Liver (tissue), 9 donors: ENCODE data around the gene NCOR2. TPM values are rescaled to one million over a fixed set of nuclear protein-coding genes. Genes with fewer than 3 reads are reported as not detected.
A peak's percentile ranks its signal among the peaks of the same experiment; 100 is the strongest.

Experiments
- DNase-seq: peaks from one replicate; pipeline ENCODE4 v3.0.0-alpha.2; 2017; ENCODE audit warnings: low spot score
- H3K27ac ChIP-seq, 2 donors: one replicate each; pipeline ENCODE4 v1.7.0; 2013; ENCODE audit warnings: inconsistent platforms in 2 of 2, low read length in 2 of 2, control low read depth in 1 of 2, low read depth in 1 of 2, mild to moderate bottlenecking in 1 of 2
- H3K27me3 ChIP-seq, 4 donors: one replicate each; pipeline versions ENCODE4 v1.6.1 to v1.7.0; 2013; ENCODE audit warnings: low read length in 3 of 4, inconsistent platforms in 1 of 4, mild to moderate bottlenecking in 1 of 4, moderate library complexity in 1 of 4; ENCODE audit not compliant: control insufficient read depth in 4 of 4, insufficient read depth in 4 of 4
- H3K36me3 ChIP-seq, 4 donors: one replicate each; pipeline versions ENCODE4 v1.6.1 to v1.7.0; 2013; ENCODE audit warnings: low read length in 3 of 4, mild to moderate bottlenecking in 3 of 4, low read depth in 1 of 4, moderate library complexity in 1 of 4; ENCODE audit not compliant: control insufficient read depth in 4 of 4, insufficient read depth in 3 of 4
- H3K4me1 ChIP-seq, 4 donors: one replicate each; pipeline versions ENCODE4 v1.6.1 to v1.7.0; 2013; ENCODE audit warnings: low read length in 3 of 4, mild to moderate bottlenecking in 3 of 4, moderate library complexity in 1 of 4; ENCODE audit not compliant: control insufficient read depth in 4 of 4, insufficient read depth in 4 of 4
- H3K4me3 ChIP-seq, 3 donors: one replicate each; pipeline versions ENCODE4 v1.6.1 to v1.7.0; 2013; ENCODE audit warnings: low read length in 3 of 3, control low read depth in 1 of 3, low read depth in 1 of 3, mild to moderate bottlenecking in 1 of 3
- H3K9ac ChIP-seq, 2 donors: one replicate each; pipeline ENCODE4 v1.7.0; 2013; ENCODE audit warnings: low read length in 2 of 2, mild to moderate bottlenecking in 2 of 2, moderate library complexity in 2 of 2, control low read depth in 1 of 2, low read depth in 1 of 2
- H3K9me3 ChIP-seq, 4 donors: one replicate each; pipeline versions ENCODE4 v1.6.1 to v1.7.0; 2013; ENCODE audit warnings: low read length in 3 of 4; ENCODE audit not compliant: control insufficient read depth in 4 of 4
- EGR1 ChIP-seq, 2 donors: IDR thresholded peaks; 2 replicates each; pipeline ENCODE4 v1.6.1; 2016 to 2018; ENCODE audit warnings: antibody characterized with exemption in 2 of 2, low read depth in 2 of 2
- FOXA1 ChIP-seq: IDR thresholded peaks from 2 replicates; pipeline ENCODE4 v1.6.1; 2016; ENCODE audit warnings: antibody characterized with exemption
- FOXA2 ChIP-seq: IDR thresholded peaks from 2 replicates; pipeline ENCODE4 v1.6.1; 2016; ENCODE audit warnings: antibody characterized with exemption
- GABPA ChIP-seq, 2 donors: IDR thresholded peaks in 1 of 2; conservative IDR thresholded peaks in 1 of 2; 2 replicates each; pipeline ENCODE4 v1.6.1; 2016; ENCODE audit warnings: antibody characterized with exemption in 2 of 2, mild to moderate bottlenecking in 1 of 2, moderate library complexity in 1 of 2
- HNF4A ChIP-seq, 2 donors: conservative IDR thresholded peaks; 2 replicates each; pipeline ENCODE4 v1.6.1; 2016; ENCODE audit warnings: antibody characterized with exemption in 2 of 2, mild to moderate bottlenecking in 2 of 2
- HNF4G ChIP-seq: IDR thresholded peaks from 2 replicates; pipeline ENCODE4 v1.6.1; 2016; ENCODE audit warnings: antibody characterized with exemption
- JUND ChIP-seq, 2 donors: IDR thresholded peaks; 2 replicates each; pipeline ENCODE4 v1.6.1; 2016; ENCODE audit warnings: antibody characterized with exemption in 2 of 2
- NR2F2 ChIP-seq: IDR thresholded peaks from 2 replicates; pipeline ENCODE4 v1.6.1; 2016; ENCODE audit warnings: antibody characterized with exemption
- RAD21 ChIP-seq, 2 donors: IDR thresholded peaks; 2 replicates each; pipeline ENCODE4 v1.6.1; 2016; ENCODE audit warnings: antibody characterized with exemption in 2 of 2, mild to moderate bottlenecking in 2 of 2
- RXRA ChIP-seq, 2 donors: IDR thresholded peaks; 2 replicates each; pipeline ENCODE4 v1.6.1; 2017 to 2018; ENCODE audit warnings: antibody characterized with exemption in 2 of 2, mild to moderate bottlenecking in 1 of 2
- SP1 ChIP-seq: IDR thresholded peaks from 2 replicates; pipeline ENCODE4 v1.6.1; 2018; ENCODE audit warnings: antibody characterized with exemption, mild to moderate bottlenecking
- TAF1 ChIP-seq: conservative IDR thresholded peaks from 2 replicates; pipeline ENCODE4 v1.6.1; 2016; ENCODE audit warnings: antibody characterized with exemption, mild to moderate bottlenecking
- whole genome bisulfite sequencing: extraction: QIAGEN DNeasy Blood & Tissue Kit; methylation state at CpG from one replicate; pipeline ENCODE4 v1.1.7; 2013; 5-methylcytosine and 5-hydroxymethylcytosine counted together
- polyA plus RNA-seq, 2 donors: library from polyadenylated mRNA; stranded (reverse) in 1 of 2; unstranded in 1 of 2; fragments of 200-250 nt in 1 of 2; fragments of >200 nt in 1 of 2; fragmentation: Nextera tagmentation in 1 of 2; extraction: Ambion mirVana in 1 of 2; gene quantifications; one replicate each; pipeline versions ENCODE4 v1.2.1 to v1.2.3, GENCODE V29; 2013 to 2015
- total RNA-seq, 2 donors: library from RNA; depleted of rRNA; stranded (reverse); fragments of >200 nt; gene quantifications; one replicate each; pipeline ENCODE4 v1.2.3, GENCODE V29; 2014
- TF ChIP-seq, protein P1 (sequence below): IDR thresholded peaks from 2 replicates; pipeline ENCODE4 v1.6.1; 2016; ENCODE audit warnings: antibody characterized with exemption
- TF ChIP-seq, protein P2 (sequence below): IDR thresholded peaks from 2 replicates; pipeline ENCODE4 v1.6.1; 2016; ENCODE audit warnings: antibody characterized with exemption
- TF ChIP-seq, protein P3 (sequence below): IDR thresholded peaks from 2 replicates; pipeline ENCODE4 v1.6.1; 2016; ENCODE audit warnings: antibody characterized with exemption, mild to moderate bottlenecking
- TF ChIP-seq, protein P4 (sequence below): IDR thresholded peaks from 2 replicates; pipeline ENCODE4 v1.6.1; 2016; ENCODE audit warnings: antibody characterized with exemption
- TF ChIP-seq, protein P5 (sequence below): fragments of 150-350 bp; IDR thresholded peaks from 2 replicates; pipeline ENCODE4 v1.5.1; 2017; ENCODE audit warnings: improper control_type of control experiment, low read depth, low read length; ENCODE audit not compliant: missing input control
- donor health status: healthy.
- donor health status: healthy.
- donor health status: healthy.
- donor health status: healthy.
- donor health status: healthy.

The NCOR2 gene
- total and polyA plus RNA-seq, 4 donors, result 7.9 to 31.6 (median 18.1) TPM

DNA sequence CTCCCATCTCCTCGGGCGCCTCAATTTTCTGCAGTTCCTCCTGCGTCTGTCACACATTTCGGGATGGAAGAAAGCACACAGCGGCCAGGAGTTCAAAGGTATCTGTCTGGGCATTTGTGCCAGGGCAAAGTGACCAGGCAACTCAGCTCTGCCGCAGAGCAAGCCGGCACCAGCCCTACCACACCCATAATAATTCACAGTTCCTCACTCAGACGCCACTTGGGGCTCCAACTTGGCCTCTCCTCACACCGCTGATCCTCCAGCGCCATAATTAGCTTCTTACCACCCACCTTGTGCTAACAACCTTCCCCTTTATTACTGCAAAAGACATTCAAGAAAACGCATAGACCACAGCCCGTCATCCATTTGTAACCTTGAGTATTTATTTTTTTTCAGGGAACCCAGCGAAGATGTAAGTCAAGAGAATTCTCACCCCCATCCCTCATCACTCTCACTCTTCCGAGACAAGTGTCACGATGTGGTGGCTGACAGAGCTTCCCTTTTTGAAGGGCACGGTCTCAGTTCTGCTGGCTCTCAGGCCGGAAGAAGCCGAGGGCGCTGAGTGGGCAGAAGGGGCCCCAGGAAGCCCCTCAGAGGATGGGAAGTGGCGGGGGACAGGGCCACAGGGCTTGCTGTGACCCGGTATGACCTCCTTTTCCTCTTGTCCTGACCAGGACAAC, 25.2 kb upstream of the NCOR2 start:
- WGBS, result 71% methylated on average over 21 of the region's 21 CpGs
- no peak overlapping the region for H3K9ac ChIP-seq
- no peak for TF ChIP-seq RXRA (IDR thresholded peaks at IDR 0.05)
- no peak for TF ChIP-seq JUND (IDR thresholded peaks at IDR 0.05)
- TF ChIP-seq RAD21 (IDR thresholded peaks at IDR 0.05), result no peak
- TF ChIP-seq TAF1, result no peak
- TF ChIP-seq, protein P1, sequence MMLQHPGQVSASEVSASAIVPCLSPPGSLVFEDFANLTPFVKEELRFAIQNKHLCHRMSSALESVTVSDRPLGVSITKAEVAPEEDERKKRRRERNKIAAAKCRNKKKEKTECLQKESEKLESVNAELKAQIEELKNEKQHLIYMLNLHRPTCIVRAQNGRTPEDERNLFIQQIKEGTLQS, result no peak
- TF ChIP-seq, protein P2, sequence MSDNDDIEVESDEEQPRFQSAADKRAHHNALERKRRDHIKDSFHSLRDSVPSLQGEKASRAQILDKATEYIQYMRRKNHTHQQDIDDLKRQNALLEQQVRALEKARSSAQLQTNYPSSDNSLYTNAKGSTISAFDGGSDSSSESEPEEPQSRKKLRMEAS, result no peak
- TF ChIP-seq, protein P3, sequence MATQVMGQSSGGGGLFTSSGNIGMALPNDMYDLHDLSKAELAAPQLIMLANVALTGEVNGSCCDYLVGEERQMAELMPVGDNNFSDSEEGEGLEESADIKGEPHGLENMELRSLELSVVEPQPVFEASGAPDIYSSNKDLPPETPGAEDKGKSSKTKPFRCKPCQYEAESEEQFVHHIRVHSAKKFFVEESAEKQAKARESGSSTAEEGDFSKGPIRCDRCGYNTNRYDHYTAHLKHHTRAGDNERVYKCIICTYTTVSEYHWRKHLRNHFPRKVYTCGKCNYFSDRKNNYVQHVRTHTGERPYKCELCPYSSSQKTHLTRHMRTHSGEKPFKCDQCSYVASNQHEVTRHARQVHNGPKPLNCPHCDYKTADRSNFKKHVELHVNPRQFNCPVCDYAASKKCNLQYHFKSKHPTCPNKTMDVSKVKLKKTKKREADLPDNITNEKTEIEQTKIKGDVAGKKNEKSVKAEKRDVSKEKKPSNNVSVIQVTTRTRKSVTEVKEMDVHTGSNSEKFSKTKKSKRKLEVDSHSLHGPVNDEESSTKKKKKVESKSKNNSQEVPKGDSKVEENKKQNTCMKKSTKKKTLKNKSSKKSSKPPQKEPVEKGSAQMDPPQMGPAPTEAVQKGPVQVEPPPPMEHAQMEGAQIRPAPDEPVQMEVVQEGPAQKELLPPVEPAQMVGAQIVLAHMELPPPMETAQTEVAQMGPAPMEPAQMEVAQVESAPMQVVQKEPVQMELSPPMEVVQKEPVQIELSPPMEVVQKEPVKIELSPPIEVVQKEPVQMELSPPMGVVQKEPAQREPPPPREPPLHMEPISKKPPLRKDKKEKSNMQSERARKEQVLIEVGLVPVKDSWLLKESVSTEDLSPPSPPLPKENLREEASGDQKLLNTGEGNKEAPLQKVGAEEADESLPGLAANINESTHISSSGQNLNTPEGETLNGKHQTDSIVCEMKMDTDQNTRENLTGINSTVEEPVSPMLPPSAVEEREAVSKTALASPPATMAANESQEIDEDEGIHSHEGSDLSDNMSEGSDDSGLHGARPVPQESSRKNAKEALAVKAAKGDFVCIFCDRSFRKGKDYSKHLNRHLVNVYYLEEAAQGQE, result no peak
- TF ChIP-seq, protein P4, sequence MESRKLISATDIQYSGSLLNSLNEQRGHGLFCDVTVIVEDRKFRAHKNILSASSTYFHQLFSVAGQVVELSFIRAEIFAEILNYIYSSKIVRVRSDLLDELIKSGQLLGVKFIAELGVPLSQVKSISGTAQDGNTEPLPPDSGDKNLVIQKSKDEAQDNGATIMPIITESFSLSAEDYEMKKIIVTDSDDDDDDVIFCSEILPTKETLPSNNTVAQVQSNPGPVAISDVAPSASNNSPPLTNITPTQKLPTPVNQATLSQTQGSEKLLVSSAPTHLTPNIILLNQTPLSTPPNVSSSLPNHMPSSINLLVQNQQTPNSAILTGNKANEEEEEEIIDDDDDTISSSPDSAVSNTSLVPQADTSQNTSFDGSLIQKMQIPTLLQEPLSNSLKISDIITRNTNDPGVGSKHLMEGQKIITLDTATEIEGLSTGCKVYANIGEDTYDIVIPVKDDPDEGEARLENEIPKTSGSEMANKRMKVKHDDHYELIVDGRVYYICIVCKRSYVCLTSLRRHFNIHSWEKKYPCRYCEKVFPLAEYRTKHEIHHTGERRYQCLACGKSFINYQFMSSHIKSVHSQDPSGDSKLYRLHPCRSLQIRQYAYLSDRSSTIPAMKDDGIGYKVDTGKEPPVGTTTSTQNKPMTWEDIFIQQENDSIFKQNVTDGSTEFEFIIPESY, result no peak
- no peak for TF ChIP-seq NR2F2
- no peak for TF ChIP-seq FOXA1
- TF ChIP-seq GABPA (IDR thresholded peaks at IDR 0.05 in 1 of 2, conservative IDR thresholded peaks at IDR 0.05 in 1 of 2), result no peak
- TF ChIP-seq EGR1 (IDR thresholded peaks at IDR 0.05; ENCODE audit: low read depth in 2 of 2), result no peak
- TF ChIP-seq SP1, result no peak
- TF ChIP-seq HNF4A (conservative IDR thresholded peaks at IDR 0.05), result no peak
- no peak for TF ChIP-seq HNF4G
- TF ChIP-seq FOXA2, result no peak

DNA sequence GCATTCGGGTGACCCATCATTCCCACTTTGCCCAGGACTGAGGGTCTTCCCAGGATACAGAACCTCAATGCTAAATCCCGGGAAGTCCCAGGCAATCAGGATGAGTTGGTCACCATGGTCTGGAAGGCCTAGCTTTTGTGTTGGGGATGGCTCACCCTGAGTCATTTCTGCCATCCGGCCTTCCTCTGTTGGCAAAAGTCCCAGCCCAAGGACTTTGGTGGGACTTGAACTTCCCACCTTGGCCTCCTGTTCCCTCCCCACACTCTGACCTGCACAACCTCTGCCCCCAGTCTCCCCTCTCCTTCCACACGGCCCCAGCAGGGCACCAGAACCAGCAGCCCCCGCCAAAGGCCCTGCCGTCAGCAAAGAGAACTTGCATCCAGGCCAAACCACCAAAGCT, 24.6 kb upstream of the NCOR2 start:
- no peak for DNase-seq
- Histone ChIP-seq H3K27ac (peak overlapping the region in 1 of 2 donors; percentile 12), H3K36me3 (no peaks in the 10 kb centered on the region), H3K4me3 (no peak overlapping the region), H3K4me1 (no peaks in the 10 kb centered on the region), H3K9me3 (no peaks in the 10 kb centered on the region), H3K27me3 (peaks cover 0 to 3% (median 0%) of the 10 kb centered on the region in 4 donors), H3K9ac (no peak overlapping the region)
- WGBS, result 76% methylated on average over 6 of the region's 6 CpGs
- TF ChIP-seq, protein P5, sequence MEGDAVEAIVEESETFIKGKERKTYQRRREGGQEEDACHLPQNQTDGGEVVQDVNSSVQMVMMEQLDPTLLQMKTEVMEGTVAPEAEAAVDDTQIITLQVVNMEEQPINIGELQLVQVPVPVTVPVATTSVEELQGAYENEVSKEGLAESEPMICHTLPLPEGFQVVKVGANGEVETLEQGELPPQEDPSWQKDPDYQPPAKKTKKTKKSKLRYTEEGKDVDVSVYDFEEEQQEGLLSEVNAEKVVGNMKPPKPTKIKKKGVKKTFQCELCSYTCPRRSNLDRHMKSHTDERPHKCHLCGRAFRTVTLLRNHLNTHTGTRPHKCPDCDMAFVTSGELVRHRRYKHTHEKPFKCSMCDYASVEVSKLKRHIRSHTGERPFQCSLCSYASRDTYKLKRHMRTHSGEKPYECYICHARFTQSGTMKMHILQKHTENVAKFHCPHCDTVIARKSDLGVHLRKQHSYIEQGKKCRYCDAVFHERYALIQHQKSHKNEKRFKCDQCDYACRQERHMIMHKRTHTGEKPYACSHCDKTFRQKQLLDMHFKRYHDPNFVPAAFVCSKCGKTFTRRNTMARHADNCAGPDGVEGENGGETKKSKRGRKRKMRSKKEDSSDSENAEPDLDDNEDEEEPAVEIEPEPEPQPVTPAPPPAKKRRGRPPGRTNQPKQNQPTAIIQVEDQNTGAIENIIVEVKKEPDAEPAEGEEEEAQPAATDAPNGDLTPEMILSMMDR, result no peak
- TF ChIP-seq GABPA (IDR thresholded peaks at IDR 0.05 in 1 of 2, conservative IDR thresholded peaks at IDR 0.05 in 1 of 2) (no peak), EGR1 (IDR thresholded peaks at IDR 0.05; ENCODE audit: low read depth in 2 of 2) (no peak), RAD21 (IDR thresholded peaks at IDR 0.05) (no peak), JUND (IDR thresholded peaks at IDR 0.05) (no peak), FOXA1 (no peak), NR2F2 (no peak)
- TF ChIP-seq, protein P1, result no peak
- TF ChIP-seq, protein P4, result no peak
- TF ChIP-seq, protein P3, result no peak

More for the DNA sequence above, 25.2 kb upstream of the NCOR2 start:
- H3K27ac ChIP-seq, result no peak overlapping the region
- no peaks in the 10 kb centered on the region for H3K4me1 ChIP-seq
- H3K36me3 ChIP-seq, result no peaks in the 10 kb centered on the region
- no peaks in the 10 kb centered on the region for H3K9me3 ChIP-seq
- no peak overlapping the region for H3K4me3 ChIP-seq
- no peak for DNase-seq
- no peaks in the 10 kb centered on the region for H3K27me3 ChIP-seq
